Activated CD8-positive, alpha-beta memory T cell treated with anti-CD3 and anti-CD28 coated beads for 48 hours (primary cell): ENCODE measurements around the gene MPV17.
"Not testable (repeated sequence)": the region's sequence is repeated elsewhere in the genome, so short reads cannot be mapped to it uniquely, and the experiment has no call there.

ENCODE experiments used
- DNase-seq, 3 experiments: peaks; one replicate each; pipeline ENCODE4 v3.0.0-alpha.2; 2020; ENCODE audit warnings: low read depth in 2 of 3, low spot score in 2 of 3

MPV17 gene

GRCh38 chr2:27268296-27268695, 54.6 kb downstream of the MPV17 start:
- not testable (repeated sequence) for DNase-seq

DNA sequence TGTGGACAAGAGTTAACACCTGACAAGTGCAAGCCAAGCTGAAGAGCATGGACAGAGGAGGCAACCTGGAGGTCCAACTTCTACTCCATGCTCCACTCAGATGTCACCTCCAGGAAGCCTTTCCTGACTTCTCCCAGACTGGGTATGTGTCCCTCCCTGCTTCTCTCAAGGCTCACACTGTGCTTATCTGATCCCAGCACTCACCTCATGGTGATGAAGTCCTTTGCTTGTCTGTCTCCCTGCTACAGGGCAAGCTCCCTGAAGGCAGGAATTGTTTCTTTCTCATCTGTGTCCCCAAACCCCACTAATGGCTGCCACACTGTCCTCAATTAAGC, 57.4 kb downstream of the MPV17 start:
- DNase-seq, result no peak

DNA sequence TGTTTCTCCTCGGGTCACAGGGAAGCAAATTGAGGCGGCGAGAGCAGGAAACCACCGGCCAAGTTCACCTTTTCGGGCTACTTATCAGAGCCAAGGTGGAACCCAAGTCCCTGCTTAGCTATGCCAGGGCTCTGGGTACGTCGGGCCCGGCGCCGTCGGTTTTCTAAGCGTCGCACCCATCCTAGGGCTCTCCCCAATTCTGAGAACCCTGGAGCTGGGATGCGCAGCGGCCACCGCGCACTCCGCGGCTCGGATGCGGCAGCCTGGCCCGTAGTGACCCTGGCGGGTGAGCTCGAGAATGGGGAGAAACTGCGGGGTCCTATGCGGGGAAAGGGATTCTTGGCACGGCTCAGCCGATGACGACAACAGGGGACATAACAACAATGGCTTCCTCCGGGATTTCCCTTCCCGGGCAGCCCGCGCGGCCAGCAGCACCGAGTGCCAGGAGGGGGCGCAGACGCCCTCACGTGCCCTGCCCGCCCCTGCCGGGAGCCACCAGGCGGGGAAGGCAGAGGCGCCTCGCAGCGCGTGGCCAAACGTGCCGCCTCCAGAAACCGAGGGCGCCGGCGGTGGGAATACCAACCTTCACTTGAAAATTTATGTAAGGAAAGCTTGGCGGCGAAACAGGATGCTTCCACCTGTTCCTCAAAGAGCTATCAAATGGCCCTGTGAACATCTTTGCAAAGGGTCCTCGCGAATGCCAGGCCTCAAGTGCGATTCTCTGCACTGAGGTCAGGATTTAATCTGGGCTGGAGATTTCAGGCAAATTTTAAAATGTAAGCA, 58.0 kb downstream of the MPV17 start:
- DNase-seq, result no peak

DNA sequence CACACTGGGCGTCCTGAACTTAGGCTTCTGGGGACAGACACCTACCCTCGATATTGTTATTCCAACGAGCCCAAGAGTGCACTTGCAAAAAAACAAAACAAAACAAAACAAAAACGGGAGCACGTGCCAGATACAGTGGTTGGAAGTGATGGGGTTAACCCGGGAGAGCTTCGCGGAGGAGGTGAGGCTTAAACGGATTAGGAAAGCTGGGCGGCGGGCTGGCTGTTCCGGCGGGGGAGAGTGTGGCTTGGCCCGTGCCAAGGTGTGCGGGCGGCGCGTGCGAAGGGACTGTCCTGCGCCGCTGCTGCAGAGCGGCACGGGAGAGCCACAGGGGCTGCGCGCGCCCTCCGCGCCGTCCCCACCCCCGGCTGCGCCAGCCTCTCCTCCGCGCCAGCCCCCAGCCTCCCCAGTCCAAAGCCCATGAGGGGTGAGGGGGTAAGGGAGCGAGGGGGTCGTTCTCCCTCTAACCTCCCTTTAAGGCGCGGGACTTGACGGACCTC, 58.6 kb downstream of the MPV17 start:
- DNase-seq, result no peak

- DNase-seq, result no peak
Observed at GRCh38 chr2:27263287-27264252, 59.3 kb downstream of the MPV17 start.

- peak in 2 of 3 experiments; percentile 36 to 47 for DNase-seq
Observed at GRCh38 chr2:27262379-27263286, 60.3 kb downstream of the MPV17 start, which contains the start of gene SLC30A3. SLC30A3 (minus strand) TSS chr2:27263047; CDS start chr2:27262906, 141 bp downstream.

DNA sequence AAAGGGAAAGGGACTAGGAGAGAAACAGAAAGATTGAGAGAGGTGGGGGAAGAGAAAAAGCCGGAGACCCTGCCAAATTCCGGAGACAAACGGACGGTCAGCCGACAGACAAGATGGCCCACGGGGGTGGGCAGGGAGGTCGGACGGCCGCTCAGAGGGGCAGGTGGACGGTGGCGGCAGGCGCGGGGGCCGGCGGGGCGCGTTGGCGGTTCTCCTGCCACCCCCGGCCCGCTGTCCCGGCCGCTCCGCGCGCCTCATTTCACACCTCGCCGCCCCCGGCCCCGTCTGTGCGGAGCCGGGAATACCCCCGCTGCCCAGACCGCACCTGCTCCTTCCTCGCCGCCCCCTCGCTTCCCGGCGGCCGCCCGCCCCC, 61.0 kb downstream of the MPV17 start:
- no peak for DNase-seq

- no peak for DNase-seq
Observed at GRCh38 chr2:27261241-27261925, 61.5 kb downstream of the MPV17 start.
